SK-N-SH (cell line): Measurements from ENCODE around the gene LMX1A. TPM values are rescaled to one million over a fixed set of nuclear protein-coding genes. Genes with fewer than 3 reads are reported as not detected.

ENCODE experiments used
- CTCF ChIA-PET: fragments of 300-600, 350-600 bp; formaldehyde crosslinking; extraction: SDS; loops from one replicate; lab custom pipeline; 2021; lab: Yijun Ruan, JAX
- POLR2A ChIA-PET: fragments of 350-600 bp; sonication (Branson Sonifier 250); formaldehyde crosslinking; extraction: SDS; loops from one replicate; lab custom pipeline; 2020; ENCODE audit warnings: antibody characterized with exemption, inconsistent platforms; lab: Yijun Ruan, JAX
- DNase-seq: peaks from one replicate; pipeline ENCODE4 v3.0.0; 2012
- H2AFZ ChIP-seq: fragments of 200-600 bp; sonication (generic); 2 replicates; pipeline ENCODE4 v1.8.1; 2016; ENCODE audit warnings: antibody characterized with exemption, mild to moderate bottlenecking, low read depth
- H3F3A ChIP-seq: fragments of 200-600 bp; sonication (generic); replicated peaks from 2 replicates; pipeline ENCODE3; 2016; ENCODE audit warnings: antibody characterized with exemption, mild to moderate bottlenecking; ENCODE audit not compliant: insufficient read depth
- H3K27ac ChIP-seq, 2 experiments: fragments of 200-500 bp in 1 of 2; fragments of 200-600 bp in 1 of 2; sonication (Bioruptor generic) in 1 of 2; sonication (generic), shearing (Covaris generic) in 1 of 2; 2 replicates each; pipeline versions ENCODE4 v1.5.1 to v1.6.1; 2014 to 2016; ENCODE audit warnings: low read depth in 2 of 2, inconsistent platforms in 1 of 2, low read length in 1 of 2, mild to moderate bottlenecking in 1 of 2, mixed read lengths in 1 of 2
- H3K27me3 ChIP-seq: fragments of 200-600 bp; sonication (generic), shearing (Covaris generic); 2 replicates; pipeline ENCODE4 v1.6.1; 2016; ENCODE audit warnings: mixed run types; ENCODE audit not compliant: insufficient read depth
- H3K36me3 ChIP-seq, 2 experiments: fragments of 200-500 bp in 1 of 2; fragments of 200-600 bp in 1 of 2; sonication (Bioruptor generic) in 1 of 2; sonication (generic) in 1 of 2; replicated peaks in 1 of 2; 2 replicates each; pipeline versions ENCODE3 to v1.5.1; 2014 to 2016; ENCODE audit warnings: low read length in 1 of 2, mild to moderate bottlenecking in 1 of 2; ENCODE audit not compliant: insufficient read depth in 2 of 2, control insufficient read depth in 1 of 2
- H3K4me1 ChIP-seq, 2 experiments: fragments of 200-500 bp in 1 of 2; fragments of 200-600 bp in 1 of 2; sonication (Bioruptor generic) in 1 of 2; sonication (generic), shearing (Covaris generic) in 1 of 2; 2 replicates each; pipeline versions ENCODE4 v1.5.1 to v1.6.1; 2014 to 2016; ENCODE audit warnings: low read depth in 1 of 2, low read length in 1 of 2, mixed run types in 1 of 2; ENCODE audit not compliant: insufficient read depth in 2 of 2, control insufficient read depth in 1 of 2
- H3K4me2 ChIP-seq: fragments of 200-600 bp; sonication (generic), shearing (Covaris generic); 2 replicates; pipeline ENCODE4 v1.6.1; 2017; ENCODE audit warnings: mixed run types
- H3K4me3 ChIP-seq, 2 experiments: fragments of 200-500 bp in 1 of 2; fragments of 200-600 bp in 1 of 2; sonication (Bioruptor generic) in 1 of 2; sonication (generic), shearing (Covaris generic) in 1 of 2; 2 replicates each; pipeline versions ENCODE4 v1.5.1 to v1.8.1; 2014 to 2016; ENCODE audit warnings: low read depth in 2 of 2, inconsistent platforms in 1 of 2, low read length in 1 of 2, mild to moderate bottlenecking in 1 of 2, mixed read lengths in 1 of 2, moderate library complexity in 1 of 2
- H3K79me2 ChIP-seq: fragments of 200-600 bp; sonication (generic); 2 replicates; pipeline ENCODE4 v1.8.1; 2017; ENCODE audit warnings: mild to moderate bottlenecking; ENCODE audit not compliant: insufficient read depth
- H3K9ac ChIP-seq: fragments of 200-600 bp; sonication (generic); 2 replicates; pipeline ENCODE4 v1.6.1; 2017; ENCODE audit warnings: mixed run types
- H3K9me2 ChIP-seq: fragments of 200-600 bp; sonication (generic); 2 replicates; pipeline ENCODE4 v1.6.1; 2017; ENCODE audit warnings: mixed run types
- H3K9me3 ChIP-seq: fragments of 200-600 bp; sonication (generic); 2 replicates; pipeline ENCODE4 v1.6.1; 2017; ENCODE audit warnings: mixed run types, mild to moderate bottlenecking, moderate library complexity
- H4K20me1 ChIP-seq: fragments of 200-600 bp; sonication (generic); 2 replicates; pipeline ENCODE4 v1.6.1; 2017; ENCODE audit warnings: mild to moderate bottlenecking, mixed run types; ENCODE audit not compliant: insufficient read depth
- ELF1 ChIP-seq: IDR thresholded peaks from 2 replicates; pipeline ENCODE4 v1.4.0; 2012
- FOSL2 ChIP-seq: IDR thresholded peaks from 2 replicates; pipeline ENCODE4 v1.4.0; 2012; ENCODE audit warnings: low read depth, mild to moderate bottlenecking, moderate library complexity, borderline replicate concordance
- GABPA ChIP-seq: IDR thresholded peaks from 2 replicates; pipeline ENCODE4 v1.4.0; 2012; ENCODE audit warnings: low read depth, mild to moderate bottlenecking
- MXI1 ChIP-seq: IDR thresholded peaks from 2 replicates; pipeline ENCODE4 v1.6.1; 2012; ENCODE audit warnings: mild to moderate bottlenecking, low read depth, low read length, improper control_type of control experiment
- RAD21 ChIP-seq: IDR thresholded peaks from 2 replicates; pipeline ENCODE4 v1.6.1; 2012; ENCODE audit warnings: mild to moderate bottlenecking, low read length
- RCOR1 ChIP-seq: fragments of 150-350 bp; IDR thresholded peaks from 2 replicates; pipeline ENCODE4 v1.6.1; 2017; ENCODE audit warnings: antibody characterized with exemption, low read length
- RFX5 ChIP-seq: IDR thresholded peaks from 2 replicates; pipeline ENCODE4 v1.6.1; 2012; ENCODE audit warnings: mild to moderate bottlenecking, improper control_type of control experiment, low read length
- RXRA ChIP-seq: IDR thresholded peaks from 2 replicates; pipeline ENCODE4 v1.4.0; 2012; ENCODE audit warnings: low read depth, mild to moderate bottlenecking, borderline replicate concordance
- YY1 ChIP-seq: IDR thresholded peaks from 2 replicates; pipeline ENCODE4 v1.4.0; 2012; ENCODE audit warnings: low read depth, mild to moderate bottlenecking
- WGBS: methylation state at CpG from one replicate; pipeline ENCODE4 v1.1.6; 2017; ENCODE audit warnings: low lambda C conversion rate; 5-methylcytosine and 5-hydroxymethylcytosine counted together
- polyA plus RNA-seq, 3 experiments: library from polyadenylated mRNA; depleted of rRNA; stranded (reverse); fragments of >200 nt; gene quantifications; 2 replicates each; pipeline ENCODE4 v1.2.3, GENCODE V29; 2012
- TF ChIP-seq, protein P1 (sequence below): IDR thresholded peaks from 2 replicates; pipeline ENCODE4 v1.4.0; 2012; ENCODE audit warnings: low read depth, borderline replicate concordance
- TF ChIP-seq, protein P2 (sequence below): fragments of 200-600 bp; sonication (generic); IDR thresholded peaks from 2 replicates; pipeline ENCODE4 v1.6.1; 2017; ENCODE audit warnings: antibody characterized with exemption, mild to moderate bottlenecking, moderate library complexity
- TF ChIP-seq, protein P3 (sequence below): IDR thresholded peaks from 2 replicates; pipeline ENCODE4 v1.6.1; 2012; ENCODE audit warnings: mild to moderate bottlenecking, low read depth, low read length, moderate library complexity
- TF ChIP-seq, protein P4 (sequence below): fragments of 150-350 bp; IDR thresholded peaks from 2 replicates; pipeline ENCODE4 v1.6.1; 2016; ENCODE audit warnings: mild to moderate bottlenecking, low read depth, low read length

Gene LMX1A
- polyA plus RNA-seq, 1 of the 3 experiments (the other 2 are of a cell fraction) = not detected

DNA sequence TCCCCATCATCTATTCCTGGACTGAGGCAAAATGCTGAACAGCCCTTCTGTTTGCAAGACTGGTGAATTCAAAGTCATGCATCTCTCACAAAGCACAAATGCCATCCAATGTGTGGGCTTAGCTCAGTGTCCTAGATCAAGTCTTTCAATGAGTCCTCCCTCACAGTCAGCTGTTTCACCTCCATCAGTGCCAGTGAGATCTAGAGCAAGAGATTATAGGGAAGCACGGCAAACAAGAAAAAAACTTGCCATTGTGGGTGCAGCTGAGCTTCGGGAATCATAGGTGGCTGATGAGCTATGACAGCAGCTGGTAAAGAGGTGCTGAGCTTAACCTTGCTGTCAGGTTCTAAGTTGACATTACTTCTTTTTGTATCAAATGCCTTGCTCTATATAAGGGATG lies 130.2 kb downstream of the LMX1A start:
- ChIA-PET CTCF (no interaction called here), POLR2A (no interaction called here)
- Histone ChIP-seq H3K36me3 (no peaks in the 10 kb centered on the region), H3K9me3 (no peaks in the 10 kb centered on the region), H3K27me3 (no peaks in the 10 kb centered on the region), H3K4me1 (no peaks in the 10 kb centered on the region), H3F3A (no peaks in the 10 kb centered on the region), H3K79me2 (no peaks in the 10 kb centered on the region), H2AFZ (no peak overlapping the region), H3K9me2 (no peaks in the 10 kb centered on the region), H3K27ac (no peak overlapping the region), H3K4me2 (no peak overlapping the region), H3K4me3 (no peak overlapping the region), H3K9ac (no peak overlapping the region), H4K20me1 (no peaks in the 10 kb centered on the region)
- TF ChIP-seq, protein P1, sequence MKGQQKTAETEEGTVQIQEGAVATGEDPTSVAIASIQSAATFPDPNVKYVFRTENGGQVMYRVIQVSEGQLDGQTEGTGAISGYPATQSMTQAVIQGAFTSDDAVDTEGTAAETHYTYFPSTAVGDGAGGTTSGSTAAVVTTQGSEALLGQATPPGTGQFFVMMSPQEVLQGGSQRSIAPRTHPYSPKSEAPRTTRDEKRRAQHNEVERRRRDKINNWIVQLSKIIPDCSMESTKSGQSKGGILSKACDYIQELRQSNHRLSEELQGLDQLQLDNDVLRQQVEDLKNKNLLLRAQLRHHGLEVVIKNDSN = no peak
- TF ChIP-seq MXI1 (no peak), YY1 (no peak), RCOR1 (no peak), GABPA (no peak), RAD21 (no peak), ELF1 (no peak), RXRA (no peak), FOSL2 (no peak), RFX5 (no peak)
- TF ChIP-seq, protein P2, sequence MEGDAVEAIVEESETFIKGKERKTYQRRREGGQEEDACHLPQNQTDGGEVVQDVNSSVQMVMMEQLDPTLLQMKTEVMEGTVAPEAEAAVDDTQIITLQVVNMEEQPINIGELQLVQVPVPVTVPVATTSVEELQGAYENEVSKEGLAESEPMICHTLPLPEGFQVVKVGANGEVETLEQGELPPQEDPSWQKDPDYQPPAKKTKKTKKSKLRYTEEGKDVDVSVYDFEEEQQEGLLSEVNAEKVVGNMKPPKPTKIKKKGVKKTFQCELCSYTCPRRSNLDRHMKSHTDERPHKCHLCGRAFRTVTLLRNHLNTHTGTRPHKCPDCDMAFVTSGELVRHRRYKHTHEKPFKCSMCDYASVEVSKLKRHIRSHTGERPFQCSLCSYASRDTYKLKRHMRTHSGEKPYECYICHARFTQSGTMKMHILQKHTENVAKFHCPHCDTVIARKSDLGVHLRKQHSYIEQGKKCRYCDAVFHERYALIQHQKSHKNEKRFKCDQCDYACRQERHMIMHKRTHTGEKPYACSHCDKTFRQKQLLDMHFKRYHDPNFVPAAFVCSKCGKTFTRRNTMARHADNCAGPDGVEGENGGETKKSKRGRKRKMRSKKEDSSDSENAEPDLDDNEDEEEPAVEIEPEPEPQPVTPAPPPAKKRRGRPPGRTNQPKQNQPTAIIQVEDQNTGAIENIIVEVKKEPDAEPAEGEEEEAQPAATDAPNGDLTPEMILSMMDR = no peak
- TF ChIP-seq, protein P3, sequence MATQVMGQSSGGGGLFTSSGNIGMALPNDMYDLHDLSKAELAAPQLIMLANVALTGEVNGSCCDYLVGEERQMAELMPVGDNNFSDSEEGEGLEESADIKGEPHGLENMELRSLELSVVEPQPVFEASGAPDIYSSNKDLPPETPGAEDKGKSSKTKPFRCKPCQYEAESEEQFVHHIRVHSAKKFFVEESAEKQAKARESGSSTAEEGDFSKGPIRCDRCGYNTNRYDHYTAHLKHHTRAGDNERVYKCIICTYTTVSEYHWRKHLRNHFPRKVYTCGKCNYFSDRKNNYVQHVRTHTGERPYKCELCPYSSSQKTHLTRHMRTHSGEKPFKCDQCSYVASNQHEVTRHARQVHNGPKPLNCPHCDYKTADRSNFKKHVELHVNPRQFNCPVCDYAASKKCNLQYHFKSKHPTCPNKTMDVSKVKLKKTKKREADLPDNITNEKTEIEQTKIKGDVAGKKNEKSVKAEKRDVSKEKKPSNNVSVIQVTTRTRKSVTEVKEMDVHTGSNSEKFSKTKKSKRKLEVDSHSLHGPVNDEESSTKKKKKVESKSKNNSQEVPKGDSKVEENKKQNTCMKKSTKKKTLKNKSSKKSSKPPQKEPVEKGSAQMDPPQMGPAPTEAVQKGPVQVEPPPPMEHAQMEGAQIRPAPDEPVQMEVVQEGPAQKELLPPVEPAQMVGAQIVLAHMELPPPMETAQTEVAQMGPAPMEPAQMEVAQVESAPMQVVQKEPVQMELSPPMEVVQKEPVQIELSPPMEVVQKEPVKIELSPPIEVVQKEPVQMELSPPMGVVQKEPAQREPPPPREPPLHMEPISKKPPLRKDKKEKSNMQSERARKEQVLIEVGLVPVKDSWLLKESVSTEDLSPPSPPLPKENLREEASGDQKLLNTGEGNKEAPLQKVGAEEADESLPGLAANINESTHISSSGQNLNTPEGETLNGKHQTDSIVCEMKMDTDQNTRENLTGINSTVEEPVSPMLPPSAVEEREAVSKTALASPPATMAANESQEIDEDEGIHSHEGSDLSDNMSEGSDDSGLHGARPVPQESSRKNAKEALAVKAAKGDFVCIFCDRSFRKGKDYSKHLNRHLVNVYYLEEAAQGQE = no peak
- TF ChIP-seq, protein P4, sequence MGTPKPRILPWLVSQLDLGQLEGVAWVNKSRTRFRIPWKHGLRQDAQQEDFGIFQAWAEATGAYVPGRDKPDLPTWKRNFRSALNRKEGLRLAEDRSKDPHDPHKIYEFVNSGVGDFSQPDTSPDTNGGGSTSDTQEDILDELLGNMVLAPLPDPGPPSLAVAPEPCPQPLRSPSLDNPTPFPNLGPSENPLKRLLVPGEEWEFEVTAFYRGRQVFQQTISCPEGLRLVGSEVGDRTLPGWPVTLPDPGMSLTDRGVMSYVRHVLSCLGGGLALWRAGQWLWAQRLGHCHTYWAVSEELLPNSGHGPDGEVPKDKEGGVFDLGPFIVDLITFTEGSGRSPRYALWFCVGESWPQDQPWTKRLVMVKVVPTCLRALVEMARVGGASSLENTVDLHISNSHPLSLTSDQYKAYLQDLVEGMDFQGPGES = no peak
- DNase-seq = no peak
- WGBS = 5% methylated on average over 2 of the region's 2 CpGs
